NCI-H69 (cell line): Measurements from ENCODE around the gene CKS1B.

Experiments used
- DNase-seq: peaks from one replicate; lab custom pipeline; 2025; lab: John Stamatoyannopoulos, UW

CKS1B gene

DNA sequence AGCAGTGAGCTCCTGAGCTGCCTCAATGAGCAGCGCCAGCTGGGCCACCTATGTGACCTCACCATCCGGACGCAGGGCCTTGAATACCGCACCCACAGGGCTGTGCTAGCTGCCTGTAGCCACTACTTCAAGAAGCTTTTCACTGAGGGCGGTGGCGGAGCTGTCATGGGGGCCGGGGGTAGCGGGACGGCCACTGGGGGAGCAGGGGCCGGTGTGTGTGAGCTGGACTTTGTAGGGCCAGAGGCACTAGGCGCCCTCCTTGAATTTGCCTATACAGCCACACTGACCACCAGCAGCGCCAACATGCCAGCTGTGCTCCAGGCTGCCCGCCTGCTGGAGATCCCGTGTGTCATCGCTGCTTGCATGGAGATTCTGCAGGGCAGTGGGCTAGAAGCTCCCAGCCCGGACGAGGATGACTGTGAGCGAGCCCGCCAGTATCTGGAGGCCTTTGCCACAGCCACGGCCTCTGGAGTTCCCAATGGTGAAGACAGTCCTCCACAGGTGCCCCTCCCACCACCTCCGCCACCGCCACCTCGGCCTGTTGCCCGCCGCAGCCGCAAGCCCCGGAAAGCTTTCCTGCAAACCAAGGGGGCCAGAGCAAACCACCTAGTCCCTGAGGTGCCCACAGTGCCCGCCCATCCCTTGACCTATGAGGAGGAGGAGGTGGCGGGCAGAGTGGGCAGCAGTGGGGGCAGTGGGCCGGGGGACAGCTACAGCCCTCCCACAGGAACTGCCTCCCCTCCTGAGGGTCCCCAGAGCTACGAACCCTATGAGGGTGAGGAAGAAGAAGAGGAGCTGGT lies 40.4 kb downstream of the CKS1B start:
- no peak for DNase-seq

GRCh38 chr1:155015527-155016230 lies 41.2 kb downstream of the CKS1B start:
- no peak for DNase-seq

- DNase-seq = no peak
Observed at GRCh38 chr1:155016231-155016831, 41.9 kb downstream of the CKS1B start.

- DNase-seq = peak; percentile 96
Observed at GRCh38 chr1:155017041-155017945, 42.8 kb downstream of the CKS1B start.

DNA sequence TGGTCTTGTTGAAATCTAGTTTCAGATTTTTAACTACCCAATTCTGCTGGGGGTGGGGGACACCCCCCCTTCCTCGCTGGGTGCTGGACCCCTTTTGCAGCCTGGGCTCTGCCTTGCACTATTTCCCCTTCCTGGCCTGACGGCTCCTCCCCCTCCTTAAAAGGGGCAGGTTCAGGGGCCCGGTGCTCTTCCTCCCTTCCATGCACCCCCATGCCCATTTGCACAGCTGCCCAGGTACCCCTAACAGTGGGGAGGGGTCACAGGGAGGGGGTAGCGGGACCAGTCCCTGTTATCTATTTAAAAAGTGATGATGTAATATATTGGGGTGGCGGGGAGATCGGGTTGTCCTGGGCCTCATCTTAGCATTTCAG lies 43.5 kb downstream of the CKS1B start:
- DNase-seq = no peak

- peak; percentile 21 for DNase-seq
Observed at GRCh38 chr1:155018617-155019348, 44.3 kb downstream of the CKS1B start.

DNA sequence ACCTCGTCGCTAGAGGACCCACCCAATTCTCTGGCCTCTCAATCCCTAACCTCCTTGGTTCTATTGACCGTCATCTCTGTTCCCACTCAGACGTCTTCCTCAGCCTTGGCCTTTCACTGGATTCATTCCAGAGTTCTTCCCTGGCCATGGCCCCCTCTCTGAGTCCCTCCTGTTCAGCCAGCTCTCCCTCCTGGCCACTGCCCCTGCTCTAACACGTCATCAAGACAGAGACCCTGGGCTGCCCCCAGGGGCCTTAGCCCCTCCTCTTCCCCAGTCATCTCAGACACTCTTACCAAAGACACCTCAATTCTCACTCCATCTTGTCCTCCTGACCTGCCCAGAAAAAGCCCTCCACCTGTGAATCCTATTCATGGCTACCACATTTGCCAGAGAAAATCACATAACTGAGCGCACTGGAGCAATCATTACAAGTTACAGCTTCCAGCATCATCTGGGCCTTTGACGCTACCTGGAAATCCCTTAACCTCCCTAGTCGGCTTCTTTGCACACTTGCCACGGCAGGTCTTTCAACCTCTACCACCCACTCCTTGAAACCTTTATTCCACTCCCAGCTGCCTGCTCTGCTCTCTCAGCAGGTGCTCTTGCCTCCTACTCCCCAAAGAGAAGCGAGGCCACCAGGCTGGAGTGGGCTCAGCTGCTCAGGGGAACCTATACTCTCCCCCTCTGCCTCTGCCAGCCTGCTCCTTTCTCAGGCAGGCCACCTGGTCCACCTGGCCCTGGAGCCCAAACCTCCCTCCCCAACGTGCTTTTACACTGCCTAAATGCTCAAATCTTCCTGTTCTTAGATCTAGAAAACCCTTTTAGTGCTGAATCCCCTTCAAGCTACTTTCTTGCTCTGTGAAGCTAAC lies 45.1 kb downstream of the CKS1B start:
- DNase-seq = no peak

DNA sequence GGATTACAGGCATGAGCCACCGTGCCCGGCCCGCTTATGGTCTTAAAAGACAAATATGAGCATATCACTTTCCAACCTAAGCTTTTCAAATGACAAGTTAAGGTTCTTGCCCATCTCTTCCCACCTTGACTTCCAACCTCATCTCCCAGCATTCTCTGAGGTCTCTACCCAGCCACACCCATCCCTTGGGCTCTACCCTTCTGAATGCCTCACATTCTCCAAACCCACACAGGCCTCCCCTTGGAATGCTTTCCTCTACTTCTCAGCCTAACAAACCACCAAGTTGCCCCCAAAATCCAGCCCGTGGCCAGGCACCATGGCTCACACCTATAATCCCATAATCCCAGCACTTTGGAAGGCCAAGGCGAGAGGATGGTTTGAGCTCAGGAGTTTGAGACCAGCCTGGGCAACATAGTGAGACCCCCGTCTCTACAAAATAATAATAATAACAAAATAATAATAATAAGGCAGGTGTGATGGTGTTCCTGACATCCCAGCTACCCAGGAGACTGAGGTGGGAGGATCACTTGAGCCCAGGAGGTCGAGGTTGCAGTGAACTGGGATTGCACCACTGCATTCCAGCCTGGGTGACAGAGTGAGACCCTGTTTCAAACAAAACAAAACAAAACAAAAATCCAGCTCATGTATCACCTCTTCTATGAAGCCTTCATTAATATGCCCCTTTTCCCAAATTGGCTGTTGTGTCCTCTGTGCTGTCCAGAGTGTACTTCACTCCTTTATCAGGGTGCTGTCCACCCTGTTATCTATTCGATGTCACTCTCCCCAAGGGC lies 47.9 kb downstream of the CKS1B start:
- DNase-seq = no peak

- DNase-seq = peak; percentile 90
Observed at GRCh38 chr1:155022927-155023236, 48.4 kb downstream of the CKS1B start.

GRCh38 chr1:155023627-155024026 lies 49.1 kb downstream of the CKS1B start:
- DNase-seq = no peak

- no peak for DNase-seq
Observed at GRCh38 chr1:155024315-155024714, 49.8 kb downstream of the CKS1B start.

DNA sequence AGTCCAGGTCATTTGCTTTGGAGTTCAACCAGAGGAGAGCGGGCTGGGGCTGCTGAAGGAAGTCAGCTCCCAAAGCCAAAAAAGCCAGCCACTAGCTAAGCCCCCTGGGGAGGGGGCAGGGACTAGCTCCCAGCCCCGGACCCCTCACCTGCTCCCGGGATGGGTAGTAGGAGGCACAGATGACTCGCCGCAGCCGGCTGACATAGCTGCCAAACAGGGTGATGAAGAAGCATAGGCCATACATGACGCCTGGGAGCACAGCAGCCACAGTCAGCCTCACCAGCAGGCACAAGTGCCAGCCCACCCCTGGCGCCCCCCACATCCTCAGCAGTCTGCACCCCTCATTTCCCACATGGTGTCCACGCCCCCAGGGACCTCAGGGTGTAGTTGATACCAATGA lies 51.7 kb downstream of the CKS1B start:
- no peak for DNase-seq

GRCh38 chr1:155026588-155026987 lies 52.1 kb downstream of the CKS1B start:
- DNase-seq = no peak
